ENCODE results near the gene CAST. TPM values are rescaled to one million over a fixed set of nuclear protein-coding genes. Genes with fewer than 3 reads are reported as not detected.

The CAST gene
- total RNA-seq, 1 experiment from 2014 or later: 52.3 TPM

GRCh38 chr5:96736937-96737336, 74.8 kb downstream of the CAST start:
- Histone ChIP-seq H4K91ac (ENCODE audit: insufficient read length, low read depth, low read length) (no peak overlapping the region), H2AFZ (ENCODE audit: low read length) (no peak overlapping the region), H3K79me2 (ENCODE audit: insufficient read depth, low read length) (no peaks in the 10 kb centered on the region), H3K27ac (ENCODE audit: insufficient read length, low read depth, low read length) (no peak overlapping the region), H2BK20ac (ENCODE audit: low read depth, low read length, poor library complexity, severe bottlenecking) (no peak overlapping the region), H2AK5ac (ENCODE audit: insufficient read length, low read length) (no peak overlapping the region), H2BK5ac (ENCODE audit: insufficient read length, low read length) (no peak overlapping the region), H4K8ac (replicated peaks; ENCODE audit: insufficient read length, low read depth, low read length) (no peak overlapping the region), H3K23ac (ENCODE audit: insufficient read length, low read depth, low read length) (no peak overlapping the region), H3K23me2 (ENCODE audit: insufficient read length, low read depth, low read length, poor library complexity, severe bottlenecking) (no peaks in the 10 kb centered on the region), H3T11ph (ENCODE audit: low read length) (no peak overlapping the region), H3K27me3 (ENCODE audit: insufficient read depth, low read length) (no peaks in the 10 kb centered on the region), H3K14ac (ENCODE audit: insufficient read depth, low read length) (no peak overlapping the region), H4K20me1 (ENCODE audit: control insufficient read depth, insufficient read depth, insufficient read length) (no peaks in the 10 kb centered on the region), H3K9me3 (ENCODE audit: control insufficient read depth, low read depth, low read length) (no peaks in the 10 kb centered on the region), H3K79me1 (ENCODE audit: insufficient read depth, low read depth, low read length, poor library complexity, severe bottlenecking) (no peaks in the 10 kb centered on the region), H2BK12ac (ENCODE audit: insufficient read length, low read depth, low read length) (no peak overlapping the region), H2BK15ac (ENCODE audit: low read depth, low read length) (no peak overlapping the region), H3K18ac (ENCODE audit: insufficient read length, low read depth, low read length) (no peak overlapping the region), H3K4me1 (ENCODE audit: insufficient read depth, low read length) (peaks cover 6% of the 10 kb centered on the region; the same call in 1 of the 2 replicates), H3K4me2 (ENCODE audit: insufficient read depth, insufficient read length, low read length) (no peak overlapping the region), H3K4ac (ENCODE audit: low read depth, low read length) (no peak overlapping the region), H3K56ac (ENCODE audit: insufficient read length, low read depth, low read length) (no peak overlapping the region), H2BK120ac (ENCODE audit: low read depth, low read length, poor library complexity, severe bottlenecking) (no peak overlapping the region), H4K5ac (ENCODE audit: insufficient read length, low read depth, low read length) (no peak overlapping the region), H3K9ac (ENCODE audit: extremely low read depth, insufficient read length, low read length) (no peak overlapping the region)
- Mint-ChIP-seq H3K36me3 (ENCODE audit: insufficient read depth in 1 of 3, low read depth in 3 of 3) (peaks cover 0 to 6% (median 2%) of the 10 kb centered on the region in 3 experiments; a peak in 2 of 7 replicates), H3K27ac (no peak overlapping the region), H3K4me3 (no peak overlapping the region), H3K9me3 (no peaks in the 10 kb centered on the region), H3K4me1 (peaks cover 21 to 23% of the 10 kb centered on the region in 2 experiments), H3K27me3 (ENCODE audit: low read depth) (no peaks in the 10 kb centered on the region)
- WGBS (ENCODE audit: extremely low coverage, insufficient read length, low lambda C conversion rate): no CpG with 5 or more reads among the region's 3 CpGs
- no peak for TF ChIP-seq CTCF (conservative IDR thresholded peaks at IDR 0.05)
- DNase-seq: no peak

Data from H9 (cell line).